Measurements from ENCODE around the gene LRRC36. TPM values are rescaled to one million over a fixed set of nuclear protein-coding genes. Genes with fewer than 3 reads are reported as not detected.

Gene LRRC36
- total and polyA plus RNA-seq, 2 donors (not counting 3 experiments of a cell fraction or from before 2014, with no cell fraction given), result 0.30 to 2.0 TPM

- dilution Hi-C loops (cut with MboI; ENCODE audit: extremely low pct_ligation_motif_present, low sequenced_read_pairs) (no loop called here), intact Hi-C loops (cut with micrococcal nuclease) (loop anchor here (1.0 to 2.0 kb wide), 3 partner anchors 19 to 87 kb away; no protein-coding TSS in a partner anchor)
- Histone ChIP-seq H2AFZ (ENCODE audit: low read depth, low read length) (no peak overlapping the region), H3K27ac (ENCODE audit: insufficient read depth, low read depth, low read length) (no peak overlapping the region), H3K79me2 (ENCODE audit: control insufficient read depth, insufficient read depth, low read length) (no peaks in the 10 kb centered on the region), H3K9me3 (replicated peaks; ENCODE audit: control insufficient read depth, insufficient read depth, low read length) (no peaks in the 10 kb centered on the region), H3K36me3 (ENCODE audit: control insufficient read depth in 2 of 2, extremely low read depth in 1 of 2, insufficient read depth in 2 of 2, low read length in 2 of 2) (no peaks in the 10 kb centered on the region), H3K9ac (replicated peaks; ENCODE audit: extremely low read depth, insufficient read depth, low read length) (no peak overlapping the region), H3K4me2 (ENCODE audit: insufficient read depth, low read length) (no peak overlapping the region), H3K4me1 (ENCODE audit: control insufficient read depth, extremely low read depth, insufficient read depth, low read length) (peaks cover 8% of the 10 kb centered on the region), H3K9me1 (replicated peaks; ENCODE audit: control insufficient read depth, extremely low read depth, insufficient read depth, low read length) (no peaks in the 10 kb centered on the region), H4K20me1 (replicated peaks; ENCODE audit: control insufficient read depth, extremely low read depth, insufficient read depth, low read length) (no peaks in the 10 kb centered on the region), H3K27me3 (ENCODE audit: control insufficient read depth in 2 of 2, insufficient read depth in 2 of 2, low read length in 2 of 2) (peaks cover 36 to 43% of the 10 kb centered on the region in 2 experiments), H3K4me3 (replicated peaks in 1 of 3; ENCODE audit: insufficient read depth in 1 of 3, low read depth in 1 of 3, low read length in 3 of 3) (no peak overlapping the region)
- DNase-seq (ENCODE audit: low read depth, low spot score) (peak; percentile 54), FAIRE-seq (peak; percentile 84)
- ChIA-PET CTCF (interaction anchor here (0.5 to 9.0 kb wide), 48 partner anchors 11 to 474 kb away, joined by 3 to 201 read pairs (median 5); partner anchors contain the start of genes ATP6V0D1, CES3, KCTD19 and LRRC36), POLR2A (interaction anchor here (0.5 to 1.0 kb wide), 2 partner anchors 40 to 53 kb away, joined by 3 to 5 read pairs; no protein-coding TSS in a partner anchor)
- no peak for TF ChIP-seq FOS (IDR thresholded peaks at IDR 0.05; ENCODE audit: borderline replicate concordance, insufficient read depth, low read length)
- TF ChIP-seq, protein P1, sequence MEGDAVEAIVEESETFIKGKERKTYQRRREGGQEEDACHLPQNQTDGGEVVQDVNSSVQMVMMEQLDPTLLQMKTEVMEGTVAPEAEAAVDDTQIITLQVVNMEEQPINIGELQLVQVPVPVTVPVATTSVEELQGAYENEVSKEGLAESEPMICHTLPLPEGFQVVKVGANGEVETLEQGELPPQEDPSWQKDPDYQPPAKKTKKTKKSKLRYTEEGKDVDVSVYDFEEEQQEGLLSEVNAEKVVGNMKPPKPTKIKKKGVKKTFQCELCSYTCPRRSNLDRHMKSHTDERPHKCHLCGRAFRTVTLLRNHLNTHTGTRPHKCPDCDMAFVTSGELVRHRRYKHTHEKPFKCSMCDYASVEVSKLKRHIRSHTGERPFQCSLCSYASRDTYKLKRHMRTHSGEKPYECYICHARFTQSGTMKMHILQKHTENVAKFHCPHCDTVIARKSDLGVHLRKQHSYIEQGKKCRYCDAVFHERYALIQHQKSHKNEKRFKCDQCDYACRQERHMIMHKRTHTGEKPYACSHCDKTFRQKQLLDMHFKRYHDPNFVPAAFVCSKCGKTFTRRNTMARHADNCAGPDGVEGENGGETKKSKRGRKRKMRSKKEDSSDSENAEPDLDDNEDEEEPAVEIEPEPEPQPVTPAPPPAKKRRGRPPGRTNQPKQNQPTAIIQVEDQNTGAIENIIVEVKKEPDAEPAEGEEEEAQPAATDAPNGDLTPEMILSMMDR (IDR thresholded peaks at IDR 0.05; ENCODE audit: extremely low read depth in 1 of 2, insufficient read depth in 1 of 2, low read depth in 1 of 2, low read length in 2 of 2), result peak; percentile 82 to 94
- BruUV-seq (replicated peaks), result no TSS peak
Observed at GRCh38 chr16:67428146-67428731, 101.6 kb downstream of the LRRC36 start.

- dilution Hi-C loops (cut with MboI; ENCODE audit: extremely low pct_ligation_motif_present, low sequenced_read_pairs) (no loop called here), intact Hi-C loops (cut with micrococcal nuclease) (loop anchor here (2.0 kb wide), 1 partner anchor 86 kb away; no protein-coding TSS in a partner anchor)
- Histone ChIP-seq H3K27ac (ENCODE audit: insufficient read depth, low read depth, low read length) (no peak overlapping the region), H3K36me3 (ENCODE audit: control insufficient read depth in 2 of 2, extremely low read depth in 1 of 2, insufficient read depth in 2 of 2, low read length in 2 of 2) (no peaks in the 10 kb centered on the region), H3K4me1 (ENCODE audit: control insufficient read depth, extremely low read depth, insufficient read depth, low read length) (peaks cover 8% of the 10 kb centered on the region), H3K9me1 (replicated peaks; ENCODE audit: control insufficient read depth, extremely low read depth, insufficient read depth, low read length) (no peaks in the 10 kb centered on the region), H3K4me3 (replicated peaks in 1 of 3; ENCODE audit: insufficient read depth in 1 of 3, low read depth in 1 of 3, low read length in 3 of 3) (no peak overlapping the region), H3K9ac (replicated peaks; ENCODE audit: extremely low read depth, insufficient read depth, low read length) (no peak overlapping the region), H4K20me1 (replicated peaks; ENCODE audit: control insufficient read depth, extremely low read depth, insufficient read depth, low read length) (no peaks in the 10 kb centered on the region), H2AFZ (ENCODE audit: low read depth, low read length) (no peak overlapping the region), H3K27me3 (ENCODE audit: control insufficient read depth in 2 of 2, insufficient read depth in 2 of 2, low read length in 2 of 2) (peaks cover 34 to 36% of the 10 kb centered on the region in 2 experiments), H3K4me2 (ENCODE audit: insufficient read depth, low read length) (no peak overlapping the region), H3K79me2 (ENCODE audit: control insufficient read depth, insufficient read depth, low read length) (no peaks in the 10 kb centered on the region), H3K9me3 (replicated peaks; ENCODE audit: control insufficient read depth, insufficient read depth, low read length) (no peaks in the 10 kb centered on the region)
- ChIA-PET CTCF (interaction anchor here (1.4 to 9.0 kb wide), 10 partner anchors 12 to 149 kb away, joined by 4 to 201 read pairs (median 14); partner anchors contain the start of genes KCTD19 and LRRC36), POLR2A (no interaction called here)
- FAIRE-seq (no peak), DNase-seq (ENCODE audit: low read depth, low spot score) (no peak)
- TF ChIP-seq EZH2 (IDR thresholded peaks at IDR 0.05; ENCODE audit: borderline replicate concordance, low read depth, low read length, severe bottlenecking) (no peak), JUN (IDR thresholded peaks at IDR 0.05; ENCODE audit: borderline replicate concordance, insufficient read depth, insufficient read length, low read depth) (no peak), POLR2AphosphoS5 (IDR thresholded peaks at IDR 0.05; ENCODE audit: insufficient read depth, low read depth, low read length) (no peak), FOS (IDR thresholded peaks at IDR 0.05; ENCODE audit: borderline replicate concordance, insufficient read depth, low read length) (no peak), POLR2A (IDR thresholded peaks at IDR 0.05; ENCODE audit: low read depth, low read length) (no peak), GATA2 (IDR thresholded peaks at IDR 0.05; ENCODE audit: insufficient read depth, insufficient read length, low read depth, low read length) (no peak), MYC (IDR thresholded peaks at IDR 0.05; ENCODE audit: low read depth, low read length) (no peak), MAX (IDR thresholded peaks at IDR 0.05; ENCODE audit: insufficient read depth, insufficient read length) (no peak)
- TF ChIP-seq, protein P1 (IDR thresholded peaks at IDR 0.05; ENCODE audit: extremely low read depth in 1 of 2, insufficient read depth in 1 of 2, low read depth in 1 of 2, low read length in 2 of 2), result no peak
- BruUV-seq (replicated peaks), result no TSS peak
Observed at GRCh38 chr16:67429053-67429798, 102.6 kb downstream of the LRRC36 start.
